NB4 (cell line): ENCODE measurements around the gene ROBO3.

Experiments
- POLR2A ChIP-seq: IDR thresholded peaks from 2 replicates; pipeline ENCODE4 v1.6.1; 2011; ENCODE audit warnings: mild to moderate bottlenecking; ENCODE audit not compliant: insufficient read length; ENCODE audit errors: extremely low read depth
- TF ChIP-seq, protein P1 (sequence below): IDR thresholded peaks from one replicate; pipeline ENCODE4 v1.5.1; 2012; ENCODE audit warnings: low read depth, low read length

DNA sequence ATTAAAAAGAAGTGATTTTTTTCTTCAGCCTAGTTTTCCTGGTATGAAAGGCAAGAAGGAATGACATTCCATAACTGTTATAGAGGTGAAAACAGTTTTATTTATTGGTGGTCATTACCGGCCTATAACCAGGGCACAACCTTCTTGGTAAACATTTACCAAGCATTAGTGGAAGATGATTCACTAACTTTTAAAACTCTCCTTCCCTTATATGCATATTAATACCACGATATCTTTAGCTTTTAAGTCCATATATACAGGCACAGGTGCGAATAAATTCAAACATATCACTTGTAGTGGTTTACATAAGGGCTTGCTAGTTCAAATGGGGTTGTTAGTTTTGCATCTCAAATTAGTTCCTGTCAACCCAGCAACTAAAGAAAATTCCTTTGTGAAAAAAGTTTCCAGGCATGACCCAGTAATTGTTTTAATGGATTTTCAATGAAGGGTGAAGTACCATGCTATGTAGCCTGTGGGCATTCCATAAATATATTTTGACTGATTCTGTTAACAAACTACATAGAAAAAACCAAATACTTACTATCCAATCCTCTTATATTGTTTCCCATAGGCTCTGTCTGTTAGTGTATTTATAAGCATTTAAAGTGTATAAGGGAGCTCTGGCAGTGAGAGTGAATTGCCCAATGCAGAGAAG, 30.6 kb upstream of the ROBO3 start:
- TF ChIP-seq, protein P1, sequence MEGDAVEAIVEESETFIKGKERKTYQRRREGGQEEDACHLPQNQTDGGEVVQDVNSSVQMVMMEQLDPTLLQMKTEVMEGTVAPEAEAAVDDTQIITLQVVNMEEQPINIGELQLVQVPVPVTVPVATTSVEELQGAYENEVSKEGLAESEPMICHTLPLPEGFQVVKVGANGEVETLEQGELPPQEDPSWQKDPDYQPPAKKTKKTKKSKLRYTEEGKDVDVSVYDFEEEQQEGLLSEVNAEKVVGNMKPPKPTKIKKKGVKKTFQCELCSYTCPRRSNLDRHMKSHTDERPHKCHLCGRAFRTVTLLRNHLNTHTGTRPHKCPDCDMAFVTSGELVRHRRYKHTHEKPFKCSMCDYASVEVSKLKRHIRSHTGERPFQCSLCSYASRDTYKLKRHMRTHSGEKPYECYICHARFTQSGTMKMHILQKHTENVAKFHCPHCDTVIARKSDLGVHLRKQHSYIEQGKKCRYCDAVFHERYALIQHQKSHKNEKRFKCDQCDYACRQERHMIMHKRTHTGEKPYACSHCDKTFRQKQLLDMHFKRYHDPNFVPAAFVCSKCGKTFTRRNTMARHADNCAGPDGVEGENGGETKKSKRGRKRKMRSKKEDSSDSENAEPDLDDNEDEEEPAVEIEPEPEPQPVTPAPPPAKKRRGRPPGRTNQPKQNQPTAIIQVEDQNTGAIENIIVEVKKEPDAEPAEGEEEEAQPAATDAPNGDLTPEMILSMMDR = no peak
- TF ChIP-seq POLR2A = no peak
